Measurements from ENCODE around the gene OSTF1. TPM values are rescaled to one million over a fixed set of nuclear protein-coding genes. Genes with fewer than 3 reads are reported as not detected.

Gene OSTF1
- 71.1 and 103 TPM in 2 replicates for total RNA-seq

- Histone ChIP-seq H3K36me3 (ENCODE audit: control insufficient read depth, insufficient read depth, low read length) (no peaks in the 10 kb centered on the region), H3K4me3 (ENCODE audit: low read depth, low read length) (peak within 1 kb of the TSS; percentile 94), H3K27me3 (ENCODE audit: control insufficient read depth, insufficient read depth, low read length) (no peaks in the 10 kb centered on the region)
- DNase-seq (ENCODE audit: low read depth) (peak; percentile 87), FAIRE-seq (no peak)
- TF ChIP-seq CTCF (IDR thresholded peaks at IDR 0.05; ENCODE audit: insufficient read depth, low read length, severe bottlenecking) = no peak
Observed at GRCh38 chr9:75087824-75088645, at the start of gene OSTF1, which contains the start of gene NMRK1. Gene OSTF1, plus strand, starts transcription at chr9:75088514. Its CDS starts 179 bp downstream, at chr9:75088693. Gene NMRK1, minus strand, starts transcription at chr9:75088155. Its CDS starts 5,040 bp downstream, at chr9:75083115.

- no peak for TF ChIP-seq CTCF (IDR thresholded peaks at IDR 0.05; ENCODE audit: insufficient read depth, low read length, severe bottlenecking)
- Histone ChIP-seq H3K4me3 (ENCODE audit: low read depth, low read length) (no peak overlapping the region), H3K27me3 (ENCODE audit: control insufficient read depth, insufficient read depth, low read length) (no peaks in the 10 kb centered on the region), H3K36me3 (ENCODE audit: control insufficient read depth, insufficient read depth, low read length) (no peaks in the 10 kb centered on the region)
- DNase-seq (ENCODE audit: low read depth) (peak; percentile 22), FAIRE-seq (no peak)
Observed at GRCh38 chr9:75039009-75039408, 49.3 kb upstream of the OSTF1 start.

GRCh38 chr9:75039801-75040200 lies 48.5 kb upstream of the OSTF1 start:
- Histone ChIP-seq H3K36me3 (ENCODE audit: control insufficient read depth, insufficient read depth, low read length) (no peaks in the 10 kb centered on the region), H3K27me3 (ENCODE audit: control insufficient read depth, insufficient read depth, low read length) (no peaks in the 10 kb centered on the region), H3K4me3 (ENCODE audit: low read depth, low read length) (no peak overlapping the region)
- no peak for TF ChIP-seq CTCF (IDR thresholded peaks at IDR 0.05; ENCODE audit: insufficient read depth, low read length, severe bottlenecking)
- no peak for DNase-seq (ENCODE audit: low read depth)
- FAIRE-seq = no peak

- no peak for TF ChIP-seq CTCF (IDR thresholded peaks at IDR 0.05; ENCODE audit: insufficient read depth, low read length, severe bottlenecking)
- no peak for FAIRE-seq
- H3K4me3 ChIP-seq (ENCODE audit: low read depth, low read length) = no peak overlapping the region
- no peaks in the 10 kb centered on the region for H3K27me3 ChIP-seq (ENCODE audit: control insufficient read depth, insufficient read depth, low read length)
- DNase-seq (ENCODE audit: low read depth) = no peak
- no peaks in the 10 kb centered on the region for H3K36me3 ChIP-seq (ENCODE audit: control insufficient read depth, insufficient read depth, low read length)
Observed at GRCh38 chr9:75041041-75041440, 47.3 kb upstream of the OSTF1 start.

- TF ChIP-seq CTCF (IDR thresholded peaks at IDR 0.05; ENCODE audit: insufficient read depth, low read length, severe bottlenecking) = no peak
- FAIRE-seq (no peak), DNase-seq (ENCODE audit: low read depth) (no peak)
- no peaks in the 10 kb centered on the region for H3K27me3 ChIP-seq (ENCODE audit: control insufficient read depth, insufficient read depth, low read length)
- no peak overlapping the region for H3K4me3 ChIP-seq (ENCODE audit: low read depth, low read length)
- no peaks in the 10 kb centered on the region for H3K36me3 ChIP-seq (ENCODE audit: control insufficient read depth, insufficient read depth, low read length)
Observed at GRCh38 chr9:75046725-75047345, 41.5 kb upstream of the OSTF1 start.

All from bronchial epithelial cell (primary cell).